AG10803 (cell line): ENCODE measurements around the gene P2RX6.

Experiments used
- DNase-seq: peaks from one replicate; pipeline ENCODE4 v3.0.0; 2010; ENCODE audit warnings: low read depth
- H3K4me3 ChIP-seq: 2 replicates; pipeline ENCODE4 v1.5.1; 2011; ENCODE audit warnings: mild to moderate bottlenecking, low read length, control low read depth
- CTCF ChIP-seq: conservative IDR thresholded peaks from 2 replicates; pipeline ENCODE4 v1.5.1; 2011; ENCODE audit warnings: mild to moderate bottlenecking, low read length, control low read depth, inconsistent platforms

P2RX6 gene

GRCh38 chr22:21020802-21021429 lies 6.0 kb downstream of the P2RX6 start:
- TF ChIP-seq CTCF, result peak; percentile 48
- no peak for DNase-seq
- H3K4me3 ChIP-seq, result no peak overlapping the region

GRCh38 chr22:21022507-21022906 lies 7.5 kb downstream of the P2RX6 start:
- DNase-seq, result no peak
- TF ChIP-seq CTCF, result no peak
- H3K4me3 ChIP-seq, result no peak overlapping the region

- H3K4me3 ChIP-seq, result no peak overlapping the region
- DNase-seq, result no peak
- TF ChIP-seq CTCF, result no peak
These were observed 8.1 kb downstream of the P2RX6 start for GRCh38 chr22:21022955-21023614.

GRCh38 chr22:21025266-21025665 lies 10.3 kb downstream of the P2RX6 start:
- no peak overlapping the region for H3K4me3 ChIP-seq
- DNase-seq, result no peak
- TF ChIP-seq CTCF, result no peak

GRCh38 chr22:21025763-21026755 lies 11.1 kb downstream of the P2RX6 start:
- TF ChIP-seq CTCF, result no peak
- H3K4me3 ChIP-seq, result no peak overlapping the region

GRCh38 chr22:21026783-21027692 lies 12.1 kb downstream of the P2RX6 start:
- no peak overlapping the region for H3K4me3 ChIP-seq
- no peak for TF ChIP-seq CTCF
- peak; percentile 69 for DNase-seq

More at GRCh38 chr22:21025763-21026755, 11.1 kb downstream of the P2RX6 start:
- DNase-seq, result no peak
